Activated B cell treated with CpG ODN at 0.5 μM for 24 hours (primary cell): Measurements from ENCODE around the gene SFTPB. TPM values are rescaled to one million over a fixed set of nuclear protein-coding genes. Genes with fewer than 3 reads are reported as not detected.

Experiments
- ATAC-seq: fragments of 200-7000 bp; cut with Tn5 transposase; one replicate; pipeline ENCODE4 v1.10.0; 2021; ENCODE audit warnings: low read depth, mild to moderate bottlenecking, moderate library complexity
- CTCF ChIA-PET: fragments of 350-600 bp; sonication (Branson Sonifier 250); formaldehyde crosslinking; loops from one replicate; lab custom pipeline; 2021; ENCODE audit warnings: antibody characterized with exemption; lab: Charles Lee
- POLR2A ChIA-PET: fragments of 350-600 bp; sonication (Branson Sonifier 250); formaldehyde crosslinking; loops from one replicate; lab custom pipeline; 2021; ENCODE audit warnings: antibody characterized with exemption; lab: Charles Lee
- DNase-seq: peaks from one replicate; pipeline ENCODE4 v3.0.0; 2022
- H3K27ac Mint-ChIP-seq: one replicate; pipeline ENCODE4 v1.8.0; 2020; ENCODE audit warnings: mixed read lengths
- H3K27me3 Mint-ChIP-seq: one replicate; pipeline ENCODE4 v1.8.0; 2021; ENCODE audit warnings: mixed read lengths
- H3K36me3 Mint-ChIP-seq: one replicate; pipeline ENCODE4 v1.8.0; 2021; ENCODE audit warnings: low read depth, mixed read lengths
- H3K4me1 Mint-ChIP-seq: one replicate; pipeline ENCODE4 v1.8.0; 2021; ENCODE audit warnings: mixed read lengths
- H3K4me3 Mint-ChIP-seq: one replicate; pipeline ENCODE4 v1.8.0; 2020; ENCODE audit warnings: mild to moderate bottlenecking, mixed read lengths
- H3K9me3 Mint-ChIP-seq: one replicate; pipeline ENCODE4 v1.8.0; 2020; ENCODE audit warnings: mixed read lengths
- CTCF ChIP-seq: fragments of 200-600 bp; IDR thresholded peaks from one replicate; pipeline ENCODE4 v1.8.0; 2022; ENCODE audit warnings: antibody characterized with exemption, mild to moderate bottlenecking
- intact Hi-C: fragments of 100-400 bp; cut with micrococcal nuclease; formaldehyde crosslinking; loops from one replicate; pipeline ENCODE4 v1.15.1; 2024
- total RNA-seq: library from RNA; stranded (reverse); gene quantifications from 2 replicates; pipeline ENCODE4 v1.2.3, GENCODE V29; 2022

The SFTPB gene
- total RNA-seq, 1 donor from 2014 or later: not detected

GRCh38 chr2:85706599-85707296 lies 38.7 kb upstream of the SFTPB start:
- intact Hi-C loops: loop anchor here (1.0 kb wide), 5 partner anchors 27 to 314 kb away; no protein-coding TSS in a partner anchor
- TF ChIP-seq CTCF: no peak
- Mint-ChIP-seq H3K27me3 (peaks cover 4% of the 10 kb centered on the region), H3K4me3 (no peak overlapping the region), H3K36me3 (no peaks in the 10 kb centered on the region), H3K4me1 (peaks cover 46% of the 10 kb centered on the region), H3K27ac (no peak overlapping the region), H3K9me3 (no peaks in the 10 kb centered on the region)
- ChIA-PET CTCF (interaction anchor here (1.0 to 5.7 kb wide), 8 partner anchors 14 to 287 kb away, joined by 3 to 82 read pairs (median 6); no protein-coding TSS in a partner anchor), POLR2A (interaction anchor here (0.7 to 1.8 kb wide), 2 partner anchors 59 to 288 kb away, joined by 3 to 7 read pairs; partner anchors contain the start of gene SH2D6)
- ATAC-seq (no peak), DNase-seq (no peak)

GRCh38 chr2:85706063-85706462 lies 38.1 kb upstream of the SFTPB start:
- Mint-ChIP-seq H3K9me3 (no peaks in the 10 kb centered on the region), H3K4me3 (no peak overlapping the region), H3K4me1 (peaks cover 46% of the 10 kb centered on the region), H3K27ac (no peak overlapping the region), H3K27me3 (no peaks in the 10 kb centered on the region), H3K36me3 (no peaks in the 10 kb centered on the region)
- no peak for DNase-seq
- TF ChIP-seq CTCF: no peak
- intact Hi-C loops: loop anchor here (1.0 kb wide), 1 partner anchor 314 kb away; no protein-coding TSS in a partner anchor
- no peak for ATAC-seq
- ChIA-PET POLR2A (interaction anchor here (0.7 to 1.8 kb wide), 2 partner anchors 58 to 288 kb away, joined by 3 to 7 read pairs; partner anchors contain the start of gene SH2D6), CTCF (interaction anchor here (0.9 to 5.7 kb wide), 7 partner anchors 22 to 352 kb away, joined by 3 to 82 read pairs (median 8); partner anchors contain the start of genes ELMOD3 and RETSAT)

- Mint-ChIP-seq H3K36me3 (no peaks in the 10 kb centered on the region), H3K27me3 (no peaks in the 10 kb centered on the region), H3K27ac (peak overlapping the region; percentile 81), H3K4me1 (peaks cover 46% of the 10 kb centered on the region), H3K4me3 (no peak overlapping the region), H3K9me3 (no peaks in the 10 kb centered on the region)
- intact Hi-C loops: loop anchor here (1.0 kb wide), 1 partner anchor 313 kb away; no protein-coding TSS in a partner anchor
- DNase-seq (no peak), ATAC-seq (no peak)
- TF ChIP-seq CTCF: no peak
- CTCF ChIA-PET: interaction anchor here (0.9 to 5.7 kb wide), 7 partner anchors 23 to 351 kb away, joined by 3 to 82 read pairs (median 4); partner anchors contain the start of genes ELMOD3 and RETSAT
- POLR2A ChIA-PET: no interaction called here
These were observed 37.7 kb upstream of the SFTPB start for GRCh38 chr2:85705680-85706039.

- H3K9me3 Mint-ChIP-seq: no peaks in the 10 kb centered on the region
- peak overlapping the region; percentile 81 for H3K27ac Mint-ChIP-seq
- ChIA-PET POLR2A (interaction anchor here (0.6 to 0.9 kb wide), 3 partner anchors 92 to 737 kb away, joined by 3 to 4 read pairs (median 3); no protein-coding TSS in a partner anchor), CTCF (interaction anchor here (0.9 to 5.7 kb wide), 10 partner anchors 22 to 351 kb away, joined by 3 to 82 read pairs (median 4); partner anchors contain the start of genes ELMOD3 and RETSAT)
- H3K36me3 Mint-ChIP-seq: no peaks in the 10 kb centered on the region
- peak overlapping the region; percentile 66 for H3K4me3 Mint-ChIP-seq
- intact Hi-C loops: no loop called here
- ATAC-seq (peak; percentile 76), DNase-seq (no peak)
- H3K27me3 Mint-ChIP-seq: no peaks in the 10 kb centered on the region
- TF ChIP-seq CTCF: no peak
- peaks cover 46% of the 10 kb centered on the region for H3K4me1 Mint-ChIP-seq
These were observed 37.0 kb upstream of the SFTPB start for GRCh38 chr2:85704800-85705679.
